ENCODE data around the gene BAZ2A.

BAZ2A gene

GRCh38 chr12:56636675-56637540, 6.8 kb upstream of the BAZ2A start:
- ATAC-seq, result peak; percentile 81
- no peak for TF ChIP-seq ZC3H10 (CRISPR knock-in tag; IDR thresholded peaks at IDR 0.05)
- TF ChIP-seq, protein P1, sequence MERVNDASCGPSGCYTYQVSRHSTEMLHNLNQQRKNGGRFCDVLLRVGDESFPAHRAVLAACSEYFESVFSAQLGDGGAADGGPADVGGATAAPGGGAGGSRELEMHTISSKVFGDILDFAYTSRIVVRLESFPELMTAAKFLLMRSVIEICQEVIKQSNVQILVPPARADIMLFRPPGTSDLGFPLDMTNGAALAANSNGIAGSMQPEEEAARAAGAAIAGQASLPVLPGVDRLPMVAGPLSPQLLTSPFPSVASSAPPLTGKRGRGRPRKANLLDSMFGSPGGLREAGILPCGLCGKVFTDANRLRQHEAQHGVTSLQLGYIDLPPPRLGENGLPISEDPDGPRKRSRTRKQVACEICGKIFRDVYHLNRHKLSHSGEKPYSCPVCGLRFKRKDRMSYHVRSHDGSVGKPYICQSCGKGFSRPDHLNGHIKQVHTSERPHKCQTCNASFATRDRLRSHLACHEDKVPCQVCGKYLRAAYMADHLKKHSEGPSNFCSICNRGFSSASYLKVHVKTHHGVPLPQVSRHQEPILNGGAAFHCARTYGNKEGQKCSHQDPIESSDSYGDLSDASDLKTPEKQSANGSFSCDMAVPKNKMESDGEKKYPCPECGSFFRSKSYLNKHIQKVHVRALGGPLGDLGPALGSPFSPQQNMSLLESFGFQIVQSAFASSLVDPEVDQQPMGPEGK (CRISPR knock-in tag; IDR thresholded peaks at IDR 0.05; ENCODE audit: borderline replicate concordance), result peak; percentile 99

DNA sequence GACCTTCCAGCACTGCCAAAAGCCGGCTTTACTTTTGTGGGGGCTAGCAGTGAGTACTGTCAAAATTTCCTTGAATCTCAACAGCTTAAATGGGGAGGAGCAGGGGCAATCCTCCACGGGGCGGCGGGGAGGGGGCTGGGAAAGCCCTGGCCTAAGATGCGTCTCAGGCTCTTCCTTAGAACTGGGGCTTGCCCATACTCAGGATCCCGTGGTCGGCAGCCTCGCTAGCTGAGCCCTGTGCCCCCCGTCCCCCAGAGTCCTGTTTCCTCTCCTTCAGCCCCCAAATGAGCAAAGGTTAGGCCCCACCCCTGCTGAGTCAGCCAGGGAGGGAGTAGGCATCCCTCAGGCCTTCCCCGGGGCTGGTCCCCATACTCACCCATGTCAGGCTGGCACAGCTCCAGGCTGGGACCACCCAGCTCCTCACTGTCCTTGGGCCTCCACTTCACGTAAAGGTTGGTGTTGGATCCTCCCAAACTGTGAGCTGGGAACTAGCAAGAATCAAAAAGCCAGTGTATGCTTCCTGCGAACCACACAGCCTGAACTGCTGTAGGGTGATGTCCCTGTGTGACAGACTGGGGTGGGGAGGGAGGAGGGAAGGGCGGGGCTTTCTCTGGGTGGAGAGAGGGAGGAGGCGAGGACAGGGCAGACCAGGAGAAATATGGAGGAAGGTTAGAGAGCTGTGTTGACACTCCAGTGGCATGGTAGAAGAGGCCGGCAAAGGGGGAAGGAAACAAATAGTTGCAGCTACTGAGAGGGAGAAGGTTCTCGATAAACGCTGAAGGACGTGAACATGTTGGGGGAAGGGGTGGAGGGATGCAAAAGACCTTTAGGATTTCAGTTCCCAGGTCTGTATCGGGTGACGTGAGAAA, 5.9 kb upstream of the BAZ2A start:
- ATAC-seq, result peak; percentile 85
- TF ChIP-seq PPARA (CRISPR knock-in tag; IDR thresholded peaks at IDR 0.05; ENCODE audit: borderline replicate concordance) (no peak), RARB (CRISPR knock-in tag; IDR thresholded peaks at IDR 0.05) (no peak), CREB5 (CRISPR knock-in tag; IDR thresholded peaks at IDR 0.05; ENCODE audit: low read depth) (no peak), CSDC2 (CRISPR knock-in tag; IDR thresholded peaks at IDR 0.05) (no peak), BACH2 (CRISPR knock-in tag; IDR thresholded peaks at IDR 0.05; ENCODE audit: borderline replicate concordance) (no peak), ZFP30 (CRISPR knock-in tag; IDR thresholded peaks at IDR 0.05) (no peak)
- TF ChIP-seq, protein P2, sequence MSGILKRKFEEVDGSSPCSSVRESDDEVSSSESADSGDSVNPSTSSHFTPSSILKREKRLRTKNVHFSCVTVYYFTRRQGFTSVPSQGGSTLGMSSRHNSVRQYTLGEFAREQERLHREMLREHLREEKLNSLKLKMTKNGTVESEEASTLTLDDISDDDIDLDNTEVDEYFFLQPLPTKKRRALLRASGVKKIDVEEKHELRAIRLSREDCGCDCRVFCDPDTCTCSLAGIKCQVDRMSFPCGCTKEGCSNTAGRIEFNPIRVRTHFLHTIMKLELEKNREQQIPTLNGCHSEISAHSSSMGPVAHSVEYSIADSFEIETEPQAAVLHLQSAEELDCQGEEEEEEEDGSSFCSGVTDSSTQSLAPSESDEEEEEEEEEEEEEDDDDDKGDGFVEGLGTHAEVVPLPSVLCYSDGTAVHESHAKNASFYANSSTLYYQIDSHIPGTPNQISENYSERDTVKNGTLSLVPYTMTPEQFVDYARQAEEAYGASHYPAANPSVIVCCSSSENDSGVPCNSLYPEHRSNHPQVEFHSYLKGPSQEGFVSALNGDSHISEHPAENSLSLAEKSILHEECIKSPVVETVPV (CRISPR knock-in tag; IDR thresholded peaks at IDR 0.05), result no peak

DNA sequence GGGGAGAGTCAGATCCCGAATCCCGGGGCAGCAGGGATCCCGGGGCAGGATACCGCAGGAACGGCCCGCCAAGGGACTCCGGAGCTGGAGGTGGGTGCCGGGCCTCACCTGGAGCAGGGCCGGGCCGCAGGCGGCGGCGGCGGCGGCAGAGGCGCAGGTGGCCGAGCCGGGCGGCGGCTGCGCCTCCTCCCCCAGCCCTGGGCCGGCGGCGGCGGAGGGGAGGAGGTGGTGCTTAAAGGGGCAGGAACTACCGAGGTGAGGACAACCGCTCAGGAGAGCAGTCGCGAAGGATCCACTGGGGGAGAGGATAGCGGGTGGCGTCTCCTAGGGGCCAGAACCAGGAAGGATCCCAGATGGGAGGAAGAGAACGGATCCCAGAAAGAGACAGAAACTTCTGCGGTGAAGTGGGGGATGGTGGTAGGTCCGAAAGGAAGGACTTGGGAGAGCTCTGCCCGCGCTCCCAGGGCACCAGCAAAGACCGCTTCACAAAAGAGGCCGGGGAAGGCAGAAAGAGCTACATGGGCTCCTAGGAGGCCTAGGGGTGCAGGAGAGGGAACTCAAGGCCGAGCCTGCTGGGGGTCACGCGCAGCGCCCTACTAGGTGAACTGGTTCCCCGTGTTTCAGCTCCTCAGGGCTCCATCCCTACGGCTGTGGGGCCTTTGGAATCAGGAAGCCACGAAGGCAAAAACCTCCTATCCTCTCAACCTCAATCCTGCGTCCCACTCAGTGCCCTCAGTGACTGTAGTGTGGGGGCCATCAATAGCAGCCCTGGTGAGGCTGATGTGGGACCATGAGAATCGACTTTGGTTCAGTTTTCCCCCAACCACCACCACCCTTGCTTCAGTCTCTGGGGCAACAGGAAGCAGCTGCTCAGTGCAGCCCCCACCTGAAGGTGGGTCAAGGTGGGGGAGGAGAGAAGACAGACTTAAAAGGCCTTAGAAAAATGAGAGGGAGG, 5.0 kb upstream of the BAZ2A start:
- ATAC-seq, result peak; percentile 56
- no peak for TF ChIP-seq ZC3H10 (CRISPR knock-in tag; IDR thresholded peaks at IDR 0.05)
- TF ChIP-seq POU6F1 (CRISPR knock-in tag; IDR thresholded peaks at IDR 0.05; ENCODE audit: borderline replicate concordance, low read depth), result no peak
- no peak for TF ChIP-seq ZFP30 (CRISPR knock-in tag; IDR thresholded peaks at IDR 0.05)
- TF ChIP-seq, protein P3, sequence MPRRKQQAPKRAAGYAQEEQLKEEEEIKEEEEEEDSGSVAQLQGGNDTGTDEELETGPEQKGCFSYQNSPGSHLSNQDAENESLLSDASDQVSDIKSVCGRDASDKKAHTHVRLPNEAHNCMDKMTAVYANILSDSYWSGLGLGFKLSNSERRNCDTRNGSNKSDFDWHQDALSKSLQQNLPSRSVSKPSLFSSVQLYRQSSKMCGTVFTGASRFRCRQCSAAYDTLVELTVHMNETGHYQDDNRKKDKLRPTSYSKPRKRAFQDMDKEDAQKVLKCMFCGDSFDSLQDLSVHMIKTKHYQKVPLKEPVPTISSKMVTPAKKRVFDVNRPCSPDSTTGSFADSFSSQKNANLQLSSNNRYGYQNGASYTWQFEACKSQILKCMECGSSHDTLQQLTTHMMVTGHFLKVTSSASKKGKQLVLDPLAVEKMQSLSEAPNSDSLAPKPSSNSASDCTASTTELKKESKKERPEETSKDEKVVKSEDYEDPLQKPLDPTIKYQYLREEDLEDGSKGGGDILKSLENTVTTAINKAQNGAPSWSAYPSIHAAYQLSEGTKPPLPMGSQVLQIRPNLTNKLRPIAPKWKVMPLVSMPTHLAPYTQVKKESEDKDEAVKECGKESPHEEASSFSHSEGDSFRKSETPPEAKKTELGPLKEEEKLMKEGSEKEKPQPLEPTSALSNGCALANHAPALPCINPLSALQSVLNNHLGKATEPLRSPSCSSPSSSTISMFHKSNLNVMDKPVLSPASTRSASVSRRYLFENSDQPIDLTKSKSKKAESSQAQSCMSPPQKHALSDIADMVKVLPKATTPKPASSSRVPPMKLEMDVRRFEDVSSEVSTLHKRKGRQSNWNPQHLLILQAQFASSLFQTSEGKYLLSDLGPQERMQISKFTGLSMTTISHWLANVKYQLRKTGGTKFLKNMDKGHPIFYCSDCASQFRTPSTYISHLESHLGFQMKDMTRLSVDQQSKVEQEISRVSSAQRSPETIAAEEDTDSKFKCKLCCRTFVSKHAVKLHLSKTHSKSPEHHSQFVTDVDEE (CRISPR knock-in tag; IDR thresholded peaks at IDR 0.05), result no peak
- TF ChIP-seq CSDC2 (CRISPR knock-in tag; IDR thresholded peaks at IDR 0.05), result no peak
- TF ChIP-seq ZNF565 (CRISPR knock-in tag; conservative IDR thresholded peaks at IDR 0.05; ENCODE audit: low read depth), result no peak
